ENCODE results near the gene GALNT18.

Gene GALNT18

DNA sequence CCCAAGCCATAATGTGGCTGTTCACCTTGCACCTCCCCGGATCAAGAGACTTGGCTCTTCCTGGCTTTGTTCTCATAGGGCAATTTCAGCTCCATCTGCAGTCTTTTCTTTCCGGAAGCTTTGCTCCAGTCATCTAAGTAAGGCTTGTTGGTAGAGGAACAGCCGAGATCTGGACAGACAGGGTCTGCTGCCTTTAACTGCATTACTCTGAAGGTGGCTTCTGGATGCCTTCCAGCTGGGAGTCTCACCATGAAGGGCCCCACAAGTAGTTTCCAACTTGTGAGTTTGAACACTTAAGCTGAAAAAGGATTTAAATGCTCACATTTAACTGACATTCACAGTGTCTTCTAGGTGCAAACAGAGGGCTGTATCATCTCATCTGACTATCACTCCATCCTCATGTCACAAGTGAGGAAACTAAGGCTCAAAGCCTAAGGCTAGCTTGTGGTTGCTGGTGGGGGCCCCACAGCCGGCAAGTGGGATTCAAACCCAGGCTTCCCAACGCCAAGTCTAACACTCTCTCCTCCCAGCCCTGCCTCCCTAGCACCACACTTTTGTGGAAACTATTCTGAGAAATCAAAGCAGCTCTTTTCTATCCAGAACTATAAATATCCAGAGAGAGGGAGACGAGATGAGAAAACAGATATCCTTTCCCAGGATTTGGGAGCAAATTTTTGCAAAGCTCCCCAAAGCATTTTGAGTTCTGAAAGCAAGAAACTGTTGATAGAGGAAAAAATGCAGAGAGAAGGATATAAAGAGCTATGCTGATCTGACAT lies 58.4 kb downstream of the GALNT18 start:
- DNase-seq = no peak

DNA sequence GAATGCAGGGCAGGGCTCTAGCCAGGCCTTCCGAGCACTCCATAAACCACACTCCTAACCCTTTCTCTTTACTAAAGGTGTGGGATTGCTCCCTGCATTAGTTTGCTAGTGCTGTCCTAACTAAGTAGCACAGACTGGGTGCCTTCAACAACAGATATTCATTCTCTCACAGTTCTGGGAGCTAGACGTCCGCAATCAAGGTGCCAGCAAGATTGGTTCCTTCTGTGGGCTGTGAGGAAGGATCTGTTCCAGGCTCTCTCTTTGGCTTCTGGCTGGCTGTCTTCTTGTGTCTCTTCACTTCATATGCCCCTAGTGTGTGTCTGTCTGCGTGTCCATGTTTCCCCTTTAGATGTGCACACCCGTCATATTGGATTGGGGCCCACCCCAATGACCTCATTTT lies 59.8 kb downstream of the GALNT18 start:
- no peak for DNase-seq

- DNase-seq = no peak
Measured at GRCh38 chr11:11558826-11559225, 63.0 kb downstream of the GALNT18 start.

DNA sequence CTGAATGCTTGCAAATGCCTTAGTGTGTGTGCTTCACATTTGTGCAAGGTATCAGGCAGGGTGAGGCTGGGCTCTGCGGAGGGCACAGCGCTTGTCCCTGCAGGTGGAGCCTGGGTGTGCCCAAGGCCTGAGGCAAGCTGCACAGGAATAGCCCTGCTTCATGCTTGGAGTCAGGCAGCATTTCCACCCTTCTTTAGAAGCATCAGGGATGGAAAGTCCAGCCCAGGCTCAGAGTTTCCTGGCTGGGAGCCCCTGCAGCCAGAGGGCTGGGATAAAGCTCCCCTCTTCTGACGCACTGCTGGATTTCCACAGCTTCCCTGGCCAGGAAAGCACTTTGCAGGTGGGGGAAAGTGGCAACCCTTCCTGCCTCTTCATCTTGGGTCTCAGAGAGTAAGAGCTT lies 63.4 kb downstream of the GALNT18 start:
- no peak for DNase-seq

- DNase-seq = no peak
Measured at GRCh38 chr11:11555208-11555607, 66.6 kb downstream of the GALNT18 start.

DNA sequence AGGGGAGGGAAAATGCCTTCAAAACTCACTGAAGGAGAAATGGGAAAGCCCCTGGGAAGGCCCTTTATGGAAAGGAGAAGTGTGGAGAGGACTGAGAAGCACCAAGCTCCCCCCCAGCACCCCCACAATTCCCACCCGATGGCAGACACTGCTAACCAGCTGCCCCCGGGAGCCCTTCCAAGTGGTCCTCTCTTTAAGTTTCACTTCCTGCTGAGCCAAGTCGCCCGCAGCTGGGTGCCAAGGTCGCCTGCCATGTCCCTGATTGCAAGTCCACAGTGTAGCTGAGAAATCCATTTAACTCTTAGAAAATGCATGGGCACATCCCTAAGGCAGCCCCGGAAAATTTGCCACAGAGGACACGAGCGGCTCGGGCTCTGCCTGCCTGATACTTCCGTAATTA lies 68.2 kb downstream of the GALNT18 start:
- no peak for DNase-seq

DNA sequence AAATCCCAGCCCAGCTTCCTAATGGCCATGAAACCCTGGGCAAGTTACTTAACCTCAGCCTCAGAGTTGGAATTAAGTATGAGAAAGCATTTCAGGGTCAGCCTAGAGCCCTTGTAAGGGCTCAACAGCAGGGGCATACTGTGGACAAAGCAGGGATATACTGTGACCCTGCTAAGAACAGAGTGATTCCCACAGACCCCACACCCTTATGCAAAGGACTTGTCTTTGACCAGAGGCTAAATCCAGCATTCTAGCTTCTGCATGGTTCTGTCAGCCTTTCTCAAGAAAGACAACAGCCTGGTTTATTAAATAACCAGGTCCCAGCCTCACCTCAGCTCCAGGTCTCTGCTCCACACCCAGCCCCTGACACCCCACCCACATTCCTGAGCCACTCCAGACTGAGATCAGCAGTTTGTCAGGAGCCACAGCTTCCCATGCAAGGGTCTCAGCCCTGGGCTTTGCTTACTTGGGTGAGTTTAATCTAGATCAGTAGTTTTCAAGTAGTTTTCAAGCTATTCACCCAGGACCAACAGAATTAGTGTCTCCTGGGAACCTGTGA lies 69.2 kb downstream of the GALNT18 start:
- no peak for DNase-seq

- no peak for DNase-seq
Measured at GRCh38 chr11:11550534-11550933, 71.3 kb downstream of the GALNT18 start.

GRCh38 chr11:11545285-11546275 lies 76.2 kb downstream of the GALNT18 start:
- no peak for DNase-seq

DNA sequence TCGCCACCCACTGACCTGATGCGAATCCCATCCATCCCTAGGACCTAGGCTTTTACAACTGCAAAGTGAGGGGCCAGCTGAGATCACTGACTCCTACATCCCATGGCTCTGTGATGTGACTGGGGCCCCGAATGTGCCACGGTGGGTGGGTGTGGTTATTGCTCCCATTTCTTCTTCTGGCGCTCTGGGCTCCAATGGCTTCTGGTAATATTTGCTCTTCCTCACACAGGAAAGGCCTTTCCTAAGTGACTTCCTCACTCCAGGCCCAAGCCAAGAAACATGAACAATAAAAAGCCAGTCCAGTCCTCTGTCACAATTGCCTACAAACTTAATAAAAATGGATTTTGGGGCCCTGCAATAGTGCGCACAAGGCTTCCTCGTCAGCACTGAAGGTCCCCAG lies 78.1 kb downstream of the GALNT18 start:
- DNase-seq = no peak

GRCh38 chr11:11540157-11540556 lies 81.6 kb downstream of the GALNT18 start:
- no peak for DNase-seq

DNA sequence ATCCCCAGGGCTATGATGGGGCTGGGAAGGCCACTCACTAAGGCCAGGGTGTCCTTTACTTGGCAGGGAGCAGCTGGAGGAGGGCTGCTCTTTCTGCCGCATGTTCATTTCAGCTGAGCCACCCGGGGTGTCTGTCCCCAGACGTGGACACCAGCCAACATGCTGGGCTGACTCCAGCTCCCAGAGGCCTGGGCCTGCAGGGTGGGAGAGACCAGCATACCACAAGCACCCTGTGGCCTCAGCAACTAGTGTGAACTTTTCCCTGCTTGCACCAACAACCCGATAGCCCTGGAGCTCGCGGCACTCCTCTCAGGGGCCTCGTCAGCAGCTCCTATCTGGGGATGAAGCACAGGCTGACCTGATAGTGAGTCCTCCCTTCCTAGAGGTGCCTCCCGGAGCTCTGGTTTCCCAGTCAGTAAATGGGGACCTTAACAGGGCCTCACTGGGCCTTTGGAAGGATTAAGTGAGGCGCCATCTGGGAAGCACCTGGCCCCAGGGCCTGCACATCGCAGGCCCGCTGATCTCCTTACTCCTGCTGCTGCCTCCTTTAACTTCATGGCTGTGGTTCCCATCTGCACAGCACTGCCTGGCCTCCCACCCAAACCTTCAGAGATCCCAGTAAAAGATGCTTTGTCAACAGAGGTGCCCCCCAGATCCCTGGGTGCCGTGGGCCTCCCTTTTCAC lies 83.4 kb downstream of the GALNT18 start:
- DNase-seq = no peak

GRCh38 chr11:11537871-11538270 lies 83.9 kb downstream of the GALNT18 start:
- no peak for DNase-seq

GRCh38 chr11:11537372-11537771 lies 84.4 kb downstream of the GALNT18 start:
- DNase-seq = no peak

DNA sequence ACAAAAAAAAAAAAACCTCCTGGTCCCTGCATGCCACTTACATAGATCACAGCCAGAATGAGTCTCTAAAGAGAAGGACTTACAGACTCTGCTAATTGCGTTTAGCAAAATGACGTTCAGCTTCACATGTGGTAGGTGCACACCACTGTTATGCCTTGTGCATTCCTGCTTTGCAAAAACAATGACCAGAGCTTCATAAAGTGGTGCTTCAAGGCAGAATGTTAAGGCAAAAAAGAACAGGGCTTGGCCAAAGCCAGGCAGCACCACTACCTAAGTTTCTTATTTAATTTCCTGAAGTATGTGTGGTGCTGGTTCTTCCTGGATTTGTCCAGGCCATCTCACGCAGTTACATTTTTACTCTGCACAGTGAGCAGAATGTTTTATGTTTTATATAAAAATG lies 85.2 kb downstream of the GALNT18 start:
- DNase-seq = no peak

DNA sequence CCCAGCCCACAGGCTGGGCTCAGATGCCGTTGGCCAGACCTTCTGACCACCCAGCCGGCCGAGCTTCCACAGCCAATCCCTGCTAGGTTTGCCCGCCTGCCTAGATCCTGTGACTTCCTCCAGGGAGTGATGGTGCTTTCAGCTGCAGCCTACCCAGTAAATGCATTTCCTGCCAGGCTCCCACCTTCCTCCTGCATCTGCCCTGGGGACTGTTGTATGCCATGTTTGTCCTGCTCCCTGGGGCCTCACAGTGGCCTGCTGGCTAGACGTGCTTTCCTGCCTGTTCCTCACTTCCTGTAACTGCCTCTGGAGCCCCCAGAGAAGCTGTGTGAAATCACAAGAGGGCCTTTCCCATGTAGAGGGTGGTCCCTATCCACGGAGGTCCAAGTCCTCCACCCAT lies 86.2 kb downstream of the GALNT18 start:
- DNase-seq = no peak

GRCh38 chr11:11534981-11535380 lies 86.8 kb downstream of the GALNT18 start:
- DNase-seq = no peak

- no peak for DNase-seq
Measured at GRCh38 chr11:11533751-11534150, 88.1 kb downstream of the GALNT18 start.

GRCh38 chr11:11533057-11533456 lies 88.7 kb downstream of the GALNT18 start:
- no peak for DNase-seq

DNA sequence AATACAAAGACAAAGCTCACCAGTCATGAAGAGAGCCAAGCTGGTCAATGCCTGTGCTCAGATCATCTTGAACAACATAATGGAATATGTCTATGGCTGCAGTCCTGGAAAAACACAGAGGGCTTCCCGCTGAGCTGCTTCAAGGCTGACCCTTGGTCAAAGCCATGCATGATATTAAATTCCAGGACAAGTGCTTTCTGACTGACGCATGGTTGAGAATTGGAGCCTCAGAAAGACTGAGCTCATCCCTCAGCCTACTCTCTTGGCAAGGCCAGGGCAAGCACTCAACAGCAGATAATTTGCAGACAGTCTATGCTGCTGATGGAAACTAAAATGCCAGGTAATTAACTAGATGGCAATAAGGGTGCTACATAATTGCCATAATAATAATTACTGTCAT lies 89.2 kb downstream of the GALNT18 start:
- DNase-seq = no peak

GRCh38 chr11:11531131-11531908 lies 90.5 kb downstream of the GALNT18 start:
- no peak for DNase-seq

GRCh38 chr11:11528986-11529385 lies 92.8 kb downstream of the GALNT18 start:
- no peak for DNase-seq

Data from activated CD8-positive, alpha-beta memory T cell treated with anti-CD3 and anti-CD28 coated beads for 24 hours (primary cell).